ENCODE measurements around the gene IGFBP4.
A peak's percentile ranks its signal among the peaks of the same experiment; 100 is the strongest.

Gene IGFBP4

GRCh38 chr17:40457964-40458791 lies 14.9 kb downstream of the IGFBP4 start:
- no peaks in the 10 kb centered on the region for H3K27me3 Mint-ChIP-seq
- H3K27ac Mint-ChIP-seq, result no peak overlapping the region
- H3K4me3 Mint-ChIP-seq, result no peak overlapping the region
- no peaks in the 10 kb centered on the region for H3K36me3 Mint-ChIP-seq
- H3K4me1 Mint-ChIP-seq, result no peaks in the 10 kb centered on the region
- H3K9me3 Mint-ChIP-seq, result no peaks in the 10 kb centered on the region

GRCh38 chr17:40458851-40459482 lies 15.7 kb downstream of the IGFBP4 start:
- no peaks in the 10 kb centered on the region for H3K4me1 Mint-ChIP-seq
- H3K27me3 Mint-ChIP-seq, result no peaks in the 10 kb centered on the region
- peak overlapping the region; percentile 31 for H3K27ac Mint-ChIP-seq
- H3K36me3 Mint-ChIP-seq, result no peaks in the 10 kb centered on the region
- H3K4me3 Mint-ChIP-seq, result no peak overlapping the region
- H3K9me3 Mint-ChIP-seq, result no peaks in the 10 kb centered on the region

- no peaks in the 10 kb centered on the region for H3K27me3 Mint-ChIP-seq
- H3K4me1 Mint-ChIP-seq, result no peaks in the 10 kb centered on the region
- no peak overlapping the region for H3K4me3 Mint-ChIP-seq
- H3K9me3 Mint-ChIP-seq, result no peaks in the 10 kb centered on the region
- H3K36me3 Mint-ChIP-seq, result no peaks in the 10 kb centered on the region
- no peak overlapping the region for H3K27ac Mint-ChIP-seq
Measured at GRCh38 chr17:40459636-40460603, 16.7 kb downstream of the IGFBP4 start.

GRCh38 chr17:40460604-40460967 lies 17.3 kb downstream of the IGFBP4 start:
- Mint-ChIP-seq H3K36me3 (no peaks in the 10 kb centered on the region), H3K4me1 (no peaks in the 10 kb centered on the region), H3K9me3 (no peaks in the 10 kb centered on the region), H3K27ac (no peak overlapping the region), H3K4me3 (no peak overlapping the region), H3K27me3 (no peaks in the 10 kb centered on the region)

- Mint-ChIP-seq H3K36me3 (no peaks in the 10 kb centered on the region), H3K4me1 (no peaks in the 10 kb centered on the region), H3K4me3 (no peak overlapping the region), H3K27ac (no peak overlapping the region), H3K27me3 (no peaks in the 10 kb centered on the region), H3K9me3 (no peaks in the 10 kb centered on the region)
Measured at GRCh38 chr17:40460968-40461731, 17.9 kb downstream of the IGFBP4 start.

- no peaks in the 10 kb centered on the region for H3K4me1 Mint-ChIP-seq
- H3K27me3 Mint-ChIP-seq, result no peaks in the 10 kb centered on the region
- H3K36me3 Mint-ChIP-seq, result no peaks in the 10 kb centered on the region
- H3K4me3 Mint-ChIP-seq, result no peak overlapping the region
- no peaks in the 10 kb centered on the region for H3K9me3 Mint-ChIP-seq
- H3K27ac Mint-ChIP-seq, result no peak overlapping the region
Measured at GRCh38 chr17:40461732-40462342, 18.6 kb downstream of the IGFBP4 start.

GRCh38 chr17:40462343-40463121 lies 19.3 kb downstream of the IGFBP4 start:
- Mint-ChIP-seq H3K27me3 (no peaks in the 10 kb centered on the region), H3K4me3 (no peak overlapping the region), H3K36me3 (no peaks in the 10 kb centered on the region), H3K4me1 (no peaks in the 10 kb centered on the region), H3K9me3 (no peaks in the 10 kb centered on the region), H3K27ac (no peak overlapping the region)

GRCh38 chr17:40463122-40463550 lies 19.9 kb downstream of the IGFBP4 start:
- no peaks in the 10 kb centered on the region for H3K36me3 Mint-ChIP-seq
- H3K27me3 Mint-ChIP-seq, result no peaks in the 10 kb centered on the region
- no peak overlapping the region for H3K4me3 Mint-ChIP-seq
- H3K4me1 Mint-ChIP-seq, result no peaks in the 10 kb centered on the region
- H3K27ac Mint-ChIP-seq, result no peak overlapping the region
- H3K9me3 Mint-ChIP-seq, result no peaks in the 10 kb centered on the region

GRCh38 chr17:40464392-40464855 lies 21.2 kb downstream of the IGFBP4 start:
- peak overlapping the region; percentile 57 for H3K27ac Mint-ChIP-seq
- no peaks in the 10 kb centered on the region for H3K9me3 Mint-ChIP-seq
- no peaks in the 10 kb centered on the region for H3K36me3 Mint-ChIP-seq
- H3K4me3 Mint-ChIP-seq, result no peak overlapping the region
- H3K27me3 Mint-ChIP-seq, result no peaks in the 10 kb centered on the region
- no peaks in the 10 kb centered on the region for H3K4me1 Mint-ChIP-seq

- Mint-ChIP-seq H3K9me3 (no peaks in the 10 kb centered on the region), H3K27ac (no peak overlapping the region), H3K4me3 (no peak overlapping the region), H3K4me1 (no peaks in the 10 kb centered on the region), H3K27me3 (no peaks in the 10 kb centered on the region), H3K36me3 (no peaks in the 10 kb centered on the region)
Measured at GRCh38 chr17:40466298-40466971, 23.2 kb downstream of the IGFBP4 start.

- no peaks in the 10 kb centered on the region for H3K27me3 Mint-ChIP-seq
- H3K9me3 Mint-ChIP-seq, result no peaks in the 10 kb centered on the region
- H3K4me1 Mint-ChIP-seq, result no peaks in the 10 kb centered on the region
- no peak overlapping the region for H3K4me3 Mint-ChIP-seq
- H3K36me3 Mint-ChIP-seq, result no peaks in the 10 kb centered on the region
- no peak overlapping the region for H3K27ac Mint-ChIP-seq
Measured at GRCh38 chr17:40467281-40467867, 24.1 kb downstream of the IGFBP4 start.

GRCh38 chr17:40468560-40468959 lies 25.3 kb downstream of the IGFBP4 start:
- Mint-ChIP-seq H3K27ac (no peak overlapping the region), H3K4me1 (no peaks in the 10 kb centered on the region), H3K9me3 (no peaks in the 10 kb centered on the region), H3K4me3 (no peak overlapping the region), H3K36me3 (no peaks in the 10 kb centered on the region), H3K27me3 (no peaks in the 10 kb centered on the region)

Data from activated naive CD4-positive, alpha-beta T cell treated with anti-CD3 and anti-CD28 coated beads, Interleukin-2, amount 50 U/mL, for 24 hours (primary cell).